GM18502 (cell line): ENCODE measurements around the gene PLEKHH1.

Experiments used
- ATAC-seq: cut with Tn5 transposase; IDR thresholded peaks from one replicate; pipeline ENCODE4 v1.9.1; 2021; ENCODE audit warnings: mild to moderate bottlenecking; ENCODE audit not compliant: unreplicated experiment, poor library complexity

Gene PLEKHH1

GRCh38 chr14:67559639-67560038 is 26.5 kb downstream of the PLEKHH1 start:
- ATAC-seq: no peak

- ATAC-seq: no peak
Measured at GRCh38 chr14:67562025-67562775, 29.1 kb downstream of the PLEKHH1 start.

- ATAC-seq: no peak
Measured at GRCh38 chr14:67562776-67563150, 29.7 kb downstream of the PLEKHH1 start.

- no peak for ATAC-seq
Measured at GRCh38 chr14:67564236-67564635, 31.1 kb downstream of the PLEKHH1 start.

- no peak for ATAC-seq
Measured at GRCh38 chr14:67566908-67567307, 33.8 kb downstream of the PLEKHH1 start.

- ATAC-seq: no peak
Measured at GRCh38 chr14:67567654-67568053, 34.6 kb downstream of the PLEKHH1 start.

GRCh38 chr14:67569011-67569650 is 36.0 kb downstream of the PLEKHH1 start:
- ATAC-seq: no peak

GRCh38 chr14:67569651-67570290 is 36.7 kb downstream of the PLEKHH1 start:
- no peak for ATAC-seq

- ATAC-seq: no peak
Measured at GRCh38 chr14:67570453-67570852, 37.4 kb downstream of the PLEKHH1 start.

GRCh38 chr14:67571275-67571990 is 38.3 kb downstream of the PLEKHH1 start:
- ATAC-seq: peak; percentile 67

GRCh38 chr14:67571991-67572323 is 38.9 kb downstream of the PLEKHH1 start:
- no peak for ATAC-seq

GRCh38 chr14:67572608-67573007 is 39.5 kb downstream of the PLEKHH1 start:
- ATAC-seq: no peak

- no peak for ATAC-seq
Measured at GRCh38 chr14:67573228-67574010, 40.3 kb downstream of the PLEKHH1 start.

- no peak for ATAC-seq
Measured at GRCh38 chr14:67574156-67574555, 41.1 kb downstream of the PLEKHH1 start.

GRCh38 chr14:67574806-67575205 is 41.7 kb downstream of the PLEKHH1 start:
- ATAC-seq: no peak

- ATAC-seq: no peak
Measured at GRCh38 chr14:67575684-67576083, 42.6 kb downstream of the PLEKHH1 start.

GRCh38 chr14:67576216-67576955 is 43.3 kb downstream of the PLEKHH1 start:
- no peak for ATAC-seq

GRCh38 chr14:67577181-67577808 is 44.2 kb downstream of the PLEKHH1 start:
- ATAC-seq: no peak
